HEK293 (cell line): Measurements from ENCODE around the gene CKAP2L.

ENCODE experiments used
- CTCF ChIA-PET: fragments of 350-600 bp; formaldehyde crosslinking; extraction: SDS; loops from one replicate; lab custom pipeline; 2021; ENCODE audit warnings: antibody characterized with exemption; lab: Yijun Ruan, JAX
- POLR2A ChIA-PET: fragments of 300-600 bp; formaldehyde crosslinking; extraction: SDS; loops from one replicate; lab custom pipeline; 2020; ENCODE audit warnings: antibody characterized with exemption, inconsistent platforms; lab: Yijun Ruan, JAX
- H3K27ac ChIP-seq: fragments of 200-500 bp; sonication (Bioruptor generic); 2 replicates; pipeline ENCODE4 v1.5.1; 2014; ENCODE audit warnings: low read depth, low read length, control low read depth, inconsistent platforms; ENCODE audit errors: extremely low read depth
- H3K36me3 ChIP-seq, 2 experiments: fragments of 200-500 bp in 1 of 2; sonication (Bioruptor generic) in 1 of 2; 1 replicate in 1 of 2; 2 replicates in 1 of 2; pipeline ENCODE4 v1.5.1; 2014 to 2017; ENCODE audit warnings: inconsistent platforms in 2 of 2, low read length in 2 of 2; ENCODE audit not compliant: control insufficient read depth in 2 of 2, insufficient read depth in 1 of 2
- H3K4me1 ChIP-seq: fragments of 200-500 bp; sonication (Bioruptor generic); 2 replicates; pipeline ENCODE4 v1.5.1; 2014; ENCODE audit warnings: mild to moderate bottlenecking, low read length, inconsistent platforms; ENCODE audit not compliant: control insufficient read depth, insufficient read depth
- H3K4me3 ChIP-seq: 2 replicates; pipeline ENCODE4 v1.5.1; 2011; ENCODE audit warnings: low read depth, mild to moderate bottlenecking, control low read depth, low read length, moderate library complexity
- H3K9me3 ChIP-seq: fragments of 200-500 bp; sonication (Bioruptor generic); 2 replicates; pipeline ENCODE4 v1.5.1; 2014; ENCODE audit warnings: low read depth, low read length, inconsistent platforms; ENCODE audit not compliant: control insufficient read depth, insufficient read depth
- FEZF1 ChIP-seq: fragments of 450-650 bp; formaldehyde crosslinking; IDR thresholded peaks from 2 replicates; pipeline ENCODE4 v1.5.1; 2016; ENCODE audit warnings: missing biosample characterization, missing genetic modification characterization
- GLIS2 ChIP-seq: fragments of 450-650 bp; formaldehyde crosslinking; IDR thresholded peaks from 2 replicates; pipeline ENCODE4 v1.5.1; 2016; ENCODE audit warnings: missing biosample characterization, missing genetic modification characterization
- ZFP3 ChIP-seq: fragments of 450-650 bp; formaldehyde crosslinking; IDR thresholded peaks from 2 replicates; pipeline ENCODE4 v1.5.1; 2016; ENCODE audit warnings: low read depth, missing biosample characterization, missing genetic modification characterization
- ZNF184 ChIP-seq: fragments of 450-650 bp; IDR thresholded peaks from 2 replicates; pipeline ENCODE4 v1.5.1; 2018; ENCODE audit warnings: missing biosample characterization, mild to moderate bottlenecking, missing genetic modification characterization
- ZNF48 ChIP-seq: fragments of 450-650 bp; formaldehyde crosslinking; IDR thresholded peaks from 2 replicates; pipeline ENCODE4 v1.5.1; 2016; ENCODE audit warnings: missing biosample characterization, missing genetic modification characterization
- ZNF529 ChIP-seq: fragments of 450-650 bp; formaldehyde crosslinking; IDR thresholded peaks from 2 replicates; pipeline ENCODE4 v1.5.1; 2017; ENCODE audit warnings: missing genetic modification characterization, missing biosample characterization; ENCODE audit not compliant: insufficient replicate concordance
- ZNF561 ChIP-seq: fragments of 450-650 bp; IDR thresholded peaks from 2 replicates; pipeline ENCODE4 v1.5.1; 2018; ENCODE audit warnings: missing biosample characterization, missing genetic modification characterization, borderline replicate concordance
- ZNF596 ChIP-seq: fragments of 450-650 bp; IDR thresholded peaks from 2 replicates; pipeline ENCODE4 v1.5.0; 2018; ENCODE audit warnings: missing biosample characterization, mild to moderate bottlenecking, missing genetic modification characterization, moderate library complexity
- ZNF626 ChIP-seq: fragments of 450-650 bp; sonication (Bioruptor Pico); formaldehyde crosslinking; IDR thresholded peaks from 2 replicates; pipeline ENCODE4 v1.5.1; 2018; ENCODE audit warnings: missing biosample characterization, missing genetic modification characterization, inconsistent platforms
- ZNF658 ChIP-seq: fragments of 450-650 bp; formaldehyde crosslinking; IDR thresholded peaks from 2 replicates; pipeline ENCODE4; 2016; ENCODE audit warnings: missing biosample characterization, missing genetic modification characterization
- ZNF792 ChIP-seq: fragments of 450-650 bp; formaldehyde crosslinking; IDR thresholded peaks from 2 replicates; pipeline ENCODE4 v1.5.1; 2016; ENCODE audit warnings: missing biosample characterization, missing genetic modification characterization
- ZSCAN16 ChIP-seq: fragments of 450-650 bp; formaldehyde crosslinking; IDR thresholded peaks from 2 replicates; pipeline ENCODE4 v1.5.1; 2016; ENCODE audit warnings: missing biosample characterization, missing genetic modification characterization
- TF ChIP-seq, protein P1 (sequence below): fragments of 450-650 bp; formaldehyde crosslinking; conservative IDR thresholded peaks from 2 replicates; pipeline ENCODE4 v1.5.1; 2016; ENCODE audit warnings: low read depth, missing biosample characterization, missing genetic modification characterization
- TF ChIP-seq, protein P2 (sequence below): fragments of 450-650 bp; formaldehyde crosslinking; IDR thresholded peaks from 2 replicates; pipeline ENCODE4 v1.5.1; 2017; ENCODE audit warnings: missing biosample characterization, mild to moderate bottlenecking, missing genetic modification characterization, moderate library complexity
- TF ChIP-seq, protein P3 (sequence below): IDR thresholded peaks from 2 replicates; pipeline ENCODE4 v1.6.1; 2011; ENCODE audit warnings: mild to moderate bottlenecking, low read depth, low read length, borderline replicate concordance
- TF ChIP-seq, protein P4 (sequence below): fragments of 450-650 bp; formaldehyde crosslinking; IDR thresholded peaks from 2 replicates; pipeline ENCODE4 v1.5.1; 2016; ENCODE audit warnings: missing biosample characterization, missing genetic modification characterization

The CKAP2L gene

DNA sequence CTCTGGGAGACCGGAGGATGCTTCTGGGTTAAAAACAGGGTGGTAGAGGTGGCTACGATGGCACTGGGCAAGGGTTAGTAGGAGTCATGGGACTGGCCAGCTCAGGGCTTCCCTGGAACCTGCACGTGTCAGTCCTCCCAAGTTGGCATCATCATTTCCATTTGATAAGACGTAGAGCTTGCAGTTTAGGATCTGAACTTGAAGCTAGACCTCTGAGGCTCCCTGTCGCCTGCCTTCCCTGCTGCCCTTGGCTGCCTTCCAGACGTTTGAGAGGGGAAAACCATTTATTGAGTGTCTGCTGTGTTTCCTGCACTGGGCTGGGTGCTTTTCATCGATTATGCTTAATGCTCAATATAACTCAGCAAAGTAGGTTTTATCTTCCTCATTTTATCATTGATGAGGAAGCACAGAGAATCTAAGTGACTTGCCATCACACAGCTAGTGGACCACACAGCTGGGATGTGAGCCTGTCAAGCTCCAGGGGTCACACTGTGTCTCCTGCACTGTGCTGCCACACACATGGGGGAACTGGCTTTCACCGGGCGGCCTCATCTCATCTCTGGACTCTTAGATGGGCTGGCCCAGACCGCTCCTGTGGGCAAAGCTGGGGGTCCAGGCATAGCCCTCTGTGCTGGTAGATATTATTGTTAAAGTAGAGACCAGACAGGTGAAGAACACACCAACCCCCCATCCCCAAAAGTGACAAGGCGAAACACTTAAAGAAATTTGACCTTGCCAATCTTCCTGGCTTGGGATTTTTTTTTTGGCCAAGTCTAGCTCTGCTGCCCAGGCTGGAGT is 35.8 kb downstream of the CKAP2L start (continued):
- TF ChIP-seq, protein P1, sequence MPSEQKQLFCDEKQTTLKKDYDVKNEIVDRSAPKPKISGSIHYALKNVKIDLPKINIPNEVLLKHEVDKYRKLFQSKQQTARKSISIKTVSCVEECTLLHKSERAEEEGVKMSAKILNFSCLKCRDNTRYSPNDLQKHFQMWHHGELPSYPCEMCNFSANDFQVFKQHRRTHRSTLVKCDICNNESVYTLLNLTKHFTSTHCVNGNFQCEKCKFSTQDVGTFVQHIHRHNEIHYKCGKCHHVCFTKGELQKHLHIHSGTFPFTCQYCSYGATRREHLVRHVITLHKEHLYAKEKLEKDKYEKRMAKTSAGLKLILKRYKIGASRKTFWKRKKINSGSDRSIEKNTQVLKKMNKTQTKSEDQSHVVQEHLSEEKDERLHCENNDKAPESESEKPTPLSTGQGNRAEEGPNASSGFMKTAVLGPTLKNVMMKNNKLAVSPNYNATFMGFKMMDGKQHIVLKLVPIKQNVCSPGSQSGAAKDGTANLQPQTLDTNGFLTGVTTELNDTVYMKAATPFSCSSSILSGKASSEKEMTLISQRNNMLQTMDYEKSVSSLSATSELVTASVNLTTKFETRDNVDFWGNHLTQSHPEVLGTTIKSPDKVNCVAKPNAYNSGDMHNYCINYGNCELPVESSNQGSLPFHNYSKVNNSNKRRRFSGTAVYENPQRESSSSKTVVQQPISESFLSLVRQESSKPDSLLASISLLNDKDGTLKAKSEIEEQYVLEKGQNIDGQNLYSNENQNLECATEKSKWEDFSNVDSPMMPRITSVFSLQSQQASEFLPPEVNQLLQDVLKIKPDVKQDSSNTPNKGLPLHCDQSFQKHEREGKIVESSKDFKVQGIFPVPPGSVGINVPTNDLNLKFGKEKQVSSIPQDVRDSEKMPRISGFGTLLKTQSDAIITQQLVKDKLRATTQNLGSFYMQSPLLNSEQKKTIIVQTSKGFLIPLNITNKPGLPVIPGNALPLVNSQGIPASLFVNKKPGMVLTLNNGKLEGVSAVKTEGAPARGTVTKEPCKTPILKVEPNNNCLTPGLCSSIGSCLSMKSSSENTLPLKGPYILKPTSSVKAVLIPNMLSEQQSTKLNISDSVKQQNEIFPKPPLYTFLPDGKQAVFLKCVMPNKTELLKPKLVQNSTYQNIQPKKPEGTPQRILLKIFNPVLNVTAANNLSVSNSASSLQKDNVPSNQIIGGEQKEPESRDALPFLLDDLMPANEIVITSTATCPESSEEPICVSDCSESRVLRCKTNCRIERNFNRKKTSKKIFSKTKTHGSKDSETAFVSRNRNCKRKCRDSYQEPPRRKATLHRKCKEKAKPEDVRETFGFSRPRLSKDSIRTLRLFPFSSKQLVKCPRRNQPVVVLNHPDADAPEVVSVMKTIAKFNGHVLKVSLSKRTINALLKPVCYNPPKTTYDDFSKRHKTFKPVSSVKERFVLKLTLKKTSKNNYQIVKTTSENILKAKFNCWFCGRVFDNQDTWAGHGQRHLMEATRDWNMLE (tag by site-specific recombination) = no peak
- no peak for TF ChIP-seq ZNF792

DNA sequence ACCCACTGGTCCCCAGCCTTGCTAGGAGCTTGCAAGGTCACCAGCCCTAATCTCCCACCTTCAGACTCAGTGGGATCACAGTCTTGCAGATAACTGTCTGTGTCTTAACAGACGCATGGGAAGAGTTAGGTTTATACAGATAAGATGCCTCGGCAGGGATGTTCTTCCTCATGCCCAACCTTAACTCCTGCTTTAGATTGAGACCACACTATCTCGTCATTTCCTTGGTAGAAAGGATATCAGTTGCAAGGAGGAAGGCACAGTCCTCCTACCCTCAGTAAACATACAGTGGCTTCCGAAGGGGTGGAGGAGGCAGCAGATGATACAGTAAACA is 36.4 kb downstream of the CKAP2L start:
- H3K9me3 ChIP-seq = no peaks in the 10 kb centered on the region
- ChIA-PET CTCF (interaction anchor here (0.5 to 8.9 kb wide), 23 partner anchors 9 to 841 kb away, joined by 3 to 204 read pairs (median 6); partner anchors contain the start of genes CHCHD5 and SLC20A1), POLR2A (no interaction called here)
- no peaks in the 10 kb centered on the region for H3K36me3 ChIP-seq
- H3K4me1 ChIP-seq = no peaks in the 10 kb centered on the region
- no peak overlapping the region for H3K4me3 ChIP-seq
- H3K27ac ChIP-seq = no peak overlapping the region
- TF ChIP-seq FEZF1 (tag by site-specific recombination) (no peak), ZFP3 (tag by site-specific recombination) (no peak), ZNF658 (tag by site-specific recombination) (no peak), GLIS2 (tag by site-specific recombination) (no peak), ZNF626 (tag by site-specific recombination) (no peak), ZNF48 (tag by site-specific recombination) (no peak), ZSCAN16 (tag by site-specific recombination) (no peak), ZNF184 (no peak), ZNF529 (tag by site-specific recombination) (no peak)
- TF ChIP-seq, protein P2, sequence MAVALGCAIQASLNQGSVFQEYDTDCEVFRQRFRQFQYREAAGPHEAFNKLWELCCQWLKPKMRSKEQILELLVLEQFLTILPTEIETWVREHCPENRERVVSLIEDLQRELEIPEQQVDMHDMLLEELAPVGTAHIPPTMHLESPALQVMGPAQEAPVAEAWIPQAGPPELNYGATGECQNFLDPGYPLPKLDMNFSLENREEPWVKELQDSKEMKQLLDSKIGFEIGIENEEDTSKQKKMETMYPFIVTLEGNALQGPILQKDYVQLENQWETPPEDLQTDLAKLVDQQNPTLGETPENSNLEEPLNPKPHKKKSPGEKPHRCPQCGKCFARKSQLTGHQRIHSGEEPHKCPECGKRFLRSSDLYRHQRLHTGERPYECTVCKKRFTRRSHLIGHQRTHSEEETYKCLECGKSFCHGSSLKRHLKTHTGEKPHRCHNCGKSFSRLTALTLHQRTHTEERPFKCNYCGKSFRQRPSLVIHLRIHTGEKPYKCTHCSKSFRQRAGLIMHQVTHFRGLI (tag by site-specific recombination) = no peak
- TF ChIP-seq, protein P3, sequence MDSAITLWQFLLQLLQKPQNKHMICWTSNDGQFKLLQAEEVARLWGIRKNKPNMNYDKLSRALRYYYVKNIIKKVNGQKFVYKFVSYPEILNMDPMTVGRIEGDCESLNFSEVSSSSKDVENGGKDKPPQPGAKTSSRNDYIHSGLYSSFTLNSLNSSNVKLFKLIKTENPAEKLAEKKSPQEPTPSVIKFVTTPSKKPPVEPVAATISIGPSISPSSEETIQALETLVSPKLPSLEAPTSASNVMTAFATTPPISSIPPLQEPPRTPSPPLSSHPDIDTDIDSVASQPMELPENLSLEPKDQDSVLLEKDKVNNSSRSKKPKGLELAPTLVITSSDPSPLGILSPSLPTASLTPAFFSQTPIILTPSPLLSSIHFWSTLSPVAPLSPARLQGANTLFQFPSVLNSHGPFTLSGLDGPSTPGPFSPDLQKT = no peak

DNA sequence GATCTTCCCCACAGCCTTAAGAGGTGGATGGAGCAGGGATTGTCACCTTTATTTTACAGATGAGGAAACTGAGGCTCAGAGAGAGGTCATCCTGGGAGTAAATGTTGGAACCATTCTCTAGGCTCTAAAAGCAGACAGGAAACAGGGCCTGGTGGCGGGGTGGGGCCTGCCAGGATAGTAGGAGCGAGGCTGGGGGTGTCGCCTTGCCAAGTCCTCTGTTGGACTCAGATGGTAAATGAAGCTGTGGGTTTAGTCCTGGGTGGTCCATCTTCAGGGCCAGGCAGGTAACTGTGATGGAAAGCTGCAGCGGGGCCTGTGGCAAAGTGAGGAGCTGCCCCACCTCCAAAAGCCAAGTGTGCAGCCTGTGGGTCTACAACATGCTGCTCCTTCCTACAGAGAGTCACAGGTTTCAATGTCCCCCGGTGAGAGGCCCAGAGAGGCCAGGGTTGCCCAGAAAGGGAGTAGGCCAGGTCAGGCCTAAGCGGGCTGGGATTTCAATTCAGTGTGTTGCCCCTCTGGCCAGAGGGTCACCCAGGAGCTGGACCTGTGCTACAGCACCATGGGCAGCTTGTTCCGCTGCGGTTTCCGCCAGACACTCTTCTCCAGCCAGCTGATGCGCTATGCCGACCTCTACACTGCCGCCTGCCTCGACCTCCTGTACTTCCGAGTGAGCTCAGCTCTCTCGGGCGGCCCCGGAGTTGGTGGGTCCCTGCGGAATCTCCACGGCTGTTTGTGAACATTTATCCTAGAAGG is 37.0 kb downstream of the CKAP2L start:
- TF ChIP-seq, protein P4, sequence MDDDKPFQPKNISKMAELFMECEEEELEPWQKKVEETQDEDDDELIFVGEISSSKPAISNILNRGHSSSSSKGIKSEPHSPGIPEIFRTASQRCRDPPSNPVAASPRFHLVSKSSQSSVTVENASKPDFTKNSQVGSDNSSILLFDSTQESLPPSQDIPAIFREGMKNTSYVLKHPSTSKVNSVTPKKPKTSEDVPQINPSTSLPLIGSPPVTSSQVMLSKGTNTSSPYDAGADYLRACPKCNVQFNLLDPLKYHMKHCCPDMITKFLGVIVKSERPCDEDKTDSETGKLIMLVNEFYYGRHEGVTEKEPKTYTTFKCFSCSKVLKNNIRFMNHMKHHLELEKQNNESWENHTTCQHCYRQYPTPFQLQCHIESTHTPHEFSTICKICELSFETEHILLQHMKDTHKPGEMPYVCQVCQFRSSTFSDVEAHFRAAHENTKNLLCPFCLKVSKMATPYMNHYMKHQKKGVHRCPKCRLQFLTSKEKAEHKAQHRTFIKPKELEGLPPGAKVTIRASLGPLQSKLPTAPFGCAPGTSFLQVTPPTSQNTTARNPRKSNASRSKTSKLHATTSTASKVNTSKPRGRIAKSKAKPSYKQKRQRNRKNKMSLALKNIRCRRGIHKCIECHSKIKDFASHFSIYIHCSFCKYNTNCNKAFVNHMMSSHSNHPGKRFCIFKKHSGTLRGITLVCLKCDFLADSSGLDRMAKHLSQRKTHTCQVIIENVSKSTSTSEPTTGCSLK (tag by site-specific recombination) = no peak
- no peak for TF ChIP-seq ZNF561 (tag by site-specific recombination)
- no peak for TF ChIP-seq ZNF596
- Histone ChIP-seq H3K4me3 (no peak overlapping the region), H3K4me1 (no peaks in the 10 kb centered on the region), H3K9me3 (no peaks in the 10 kb centered on the region), H3K27ac (no peak overlapping the region), H3K36me3 (no peaks in the 10 kb centered on the region)
- ChIA-PET CTCF (interaction anchor here (0.5 to 8.9 kb wide), 32 partner anchors 9 to 1014 kb away, joined by 3 to 204 read pairs (median 6); partner anchors contain the start of genes CHCHD5 and SLC20A1), POLR2A (interaction anchor here (0.6 to 2.7 kb wide), 2 partner anchors 81 to 236 kb away, joined by 3 to 8 read pairs; no protein-coding TSS in a partner anchor)
